CD8-positive, alpha-beta memory T cell (primary cell): ENCODE results near the gene PRDM16. TPM values are rescaled to one million over a fixed set of nuclear protein-coding genes. Genes with fewer than 3 reads are reported as not detected.

Experiments used
- CTCF ChIA-PET: fragments of 350-600 bp; sonication (Branson Sonifier 250); formaldehyde crosslinking; loops from one replicate; lab custom pipeline; 2021; ENCODE audit warnings: antibody characterized with exemption; lab: Charles Lee
- POLR2A ChIA-PET: fragments of 350-600 bp; sonication (Branson Sonifier 250); formaldehyde crosslinking; loops from one replicate; lab custom pipeline; 2021; ENCODE audit warnings: antibody characterized with exemption; lab: Charles Lee
- DNase-seq, 5 donors: peaks; one replicate each; pipeline versions ENCODE4 v3.0.0 to v3.0.0-alpha.2; 2020 to 2022; ENCODE audit warnings: mixed read lengths in 1 of 5
- H3K27ac ChIP-seq: one replicate; pipeline ENCODE4 v1.7.0; 2013; ENCODE audit warnings: low read depth, mild to moderate bottlenecking, low read length, moderate library complexity
- H3K27me3 ChIP-seq: 2 replicates; pipeline ENCODE4 v1.7.0; 2013; ENCODE audit warnings: low read length, mild to moderate bottlenecking; ENCODE audit not compliant: insufficient read depth, poor library complexity, severe bottlenecking
- H3K36me3 ChIP-seq: 2 replicates; pipeline ENCODE4 v1.7.0; 2013; ENCODE audit warnings: mild to moderate bottlenecking, low read length, moderate library complexity; ENCODE audit not compliant: insufficient read depth
- H3K4me1 ChIP-seq: 2 replicates; pipeline ENCODE4 v1.7.0; 2013; ENCODE audit warnings: mild to moderate bottlenecking, low read length, moderate library complexity; ENCODE audit not compliant: insufficient read depth
- H3K4me3 ChIP-seq: 2 replicates; pipeline ENCODE4 v1.7.0; 2013; ENCODE audit warnings: mild to moderate bottlenecking, low read length
- H3K9me3 ChIP-seq: 2 replicates; pipeline ENCODE4 v1.7.0; 2013; ENCODE audit warnings: mild to moderate bottlenecking, low read length
- H3K27ac Mint-ChIP-seq, 8 donors: one replicate each; pipeline ENCODE4 v1.8.0; 2020 to 2021; ENCODE audit warnings: mixed read lengths in 8 of 8, mild to moderate bottlenecking in 6 of 8, inconsistent platforms in 3 of 8, moderate library complexity in 3 of 8
- H3K27me3 Mint-ChIP-seq, 2 donors: one replicate each; pipeline ENCODE4 v1.8.0; 2020 to 2021; ENCODE audit warnings: mixed read lengths in 2 of 2, mild to moderate bottlenecking in 1 of 2, moderate library complexity in 1 of 2
- H3K36me3 Mint-ChIP-seq, 3 donors: one replicate each; pipeline ENCODE4 v1.8.0; 2020 to 2021; ENCODE audit warnings: mixed read lengths in 3 of 3, inconsistent platforms in 1 of 3, mild to moderate bottlenecking in 1 of 3
- H3K4me1 Mint-ChIP-seq, 3 donors: one replicate each; pipeline ENCODE4 v1.8.0; 2020 to 2021; ENCODE audit warnings: mixed read lengths in 3 of 3, inconsistent platforms in 1 of 3, mild to moderate bottlenecking in 1 of 3
- H3K4me3 Mint-ChIP-seq, 7 donors: one replicate each; pipeline ENCODE4 v1.8.0; 2020 to 2021; ENCODE audit warnings: mixed read lengths in 7 of 7, mild to moderate bottlenecking in 6 of 7, moderate library complexity in 4 of 7, inconsistent platforms in 2 of 7
- H3K9me3 Mint-ChIP-seq, 5 donors: one replicate each; pipeline ENCODE4 v1.8.0; 2020 to 2022; ENCODE audit warnings: mixed read lengths in 5 of 5, mild to moderate bottlenecking in 3 of 5, moderate library complexity in 2 of 5, inconsistent platforms in 1 of 5
- polyA plus RNA-seq: library from polyadenylated mRNA; unstranded; fragments of 300-500 nt; fragmentation: Illumina TruSeq; gene quantifications from one replicate; pipeline ENCODE4 v1.2.3, GENCODE V29; 2021
- total RNA-seq, 2 experiments: library from RNA; stranded (reverse); gene quantifications; one replicate each; pipeline ENCODE4 v1.2.3, GENCODE V29; 2021

Gene PRDM16
- total and polyA plus RNA-seq, 3 experiments from 2014 or later, result not detected

GRCh38 chr1:3413975-3414710, 345.1 kb downstream of the PRDM16 start:
- CTCF ChIA-PET, result no interaction called here
- Mint-ChIP-seq H3K4me3 (no peak overlapping the region), H3K9me3 (peaks cover 0 to 6% (median 2%) of the 10 kb centered on the region in 5 donors), H3K36me3 (no peaks in the 10 kb centered on the region), H3K27me3 (peaks cover 0 to 3% of the 10 kb centered on the region in 2 donors), H3K4me1 (no peaks in the 10 kb centered on the region), H3K27ac (no peak overlapping the region)
- no peaks in the 10 kb centered on the region for H3K36me3 ChIP-seq
- no peaks in the 10 kb centered on the region for H3K27me3 ChIP-seq
- no peaks in the 10 kb centered on the region for H3K9me3 ChIP-seq
- POLR2A ChIA-PET, result no interaction called here
- no peak overlapping the region for H3K4me3 ChIP-seq
- DNase-seq, result no peak
- H3K4me1 ChIP-seq, result no peaks in the 10 kb centered on the region
- H3K27ac ChIP-seq, result no peak overlapping the region

GRCh38 chr1:3415260-3416090, 346.5 kb downstream of the PRDM16 start:
- no peaks in the 10 kb centered on the region for H3K4me1 Mint-ChIP-seq

GRCh38 chr1:3417082-3417739, 348.2 kb downstream of the PRDM16 start:
- ChIA-PET CTCF (no interaction called here), POLR2A (no interaction called here)
- H3K9me3 Mint-ChIP-seq, result peaks cover 0 to 6% (median 2%) of the 10 kb centered on the region in 5 donors
- Histone ChIP-seq H3K4me3 (no peak overlapping the region), H3K36me3 (no peaks in the 10 kb centered on the region), H3K27ac (no peak overlapping the region), H3K9me3 (no peaks in the 10 kb centered on the region), H3K27me3 (no peaks in the 10 kb centered on the region), H3K4me1 (no peaks in the 10 kb centered on the region)
- peaks cover 6 to 14% of the 10 kb centered on the region in 2 donors for H3K27me3 Mint-ChIP-seq
- no peak overlapping the region for H3K4me3 Mint-ChIP-seq
- no peaks in the 10 kb centered on the region for H3K36me3 Mint-ChIP-seq
- DNase-seq, result no peak
- no peak overlapping the region for H3K27ac Mint-ChIP-seq
- H3K4me1 Mint-ChIP-seq, result no peaks in the 10 kb centered on the region

More at GRCh38 chr1:3415260-3416090, 346.5 kb downstream of the PRDM16 start:
- Histone ChIP-seq H3K36me3 (no peaks in the 10 kb centered on the region), H3K9me3 (no peaks in the 10 kb centered on the region), H3K4me3 (no peak overlapping the region), H3K4me1 (no peaks in the 10 kb centered on the region), H3K27ac (no peak overlapping the region), H3K27me3 (no peaks in the 10 kb centered on the region)
- DNase-seq, result no peak
- Mint-ChIP-seq H3K4me3 (no peak overlapping the region), H3K27ac (no peak overlapping the region), H3K27me3 (peaks cover 2 to 3% of the 10 kb centered on the region in 2 donors), H3K9me3 (peaks cover 0 to 6% (median 2%) of the 10 kb centered on the region in 5 donors), H3K36me3 (no peaks in the 10 kb centered on the region)
- CTCF ChIA-PET, result no interaction called here
- POLR2A ChIA-PET, result no interaction called here

GRCh38 chr1:3417934-3418333, 348.9 kb downstream of the PRDM16 start:
- Histone ChIP-seq H3K27me3 (no peaks in the 10 kb centered on the region), H3K36me3 (no peaks in the 10 kb centered on the region), H3K27ac (no peak overlapping the region), H3K4me3 (no peak overlapping the region), H3K4me1 (no peaks in the 10 kb centered on the region), H3K9me3 (no peaks in the 10 kb centered on the region)
- DNase-seq, result no peak
- ChIA-PET CTCF (no interaction called here), POLR2A (no interaction called here)
- H3K36me3 Mint-ChIP-seq, result no peaks in the 10 kb centered on the region
- H3K4me1 Mint-ChIP-seq, result no peaks in the 10 kb centered on the region
- H3K9me3 Mint-ChIP-seq, result peaks cover 0 to 6% (median 2%) of the 10 kb centered on the region in 5 donors
- H3K27me3 Mint-ChIP-seq, result peaks cover 7 to 15% of the 10 kb centered on the region in 2 donors
- H3K4me3 Mint-ChIP-seq, result no peak overlapping the region
- no peak overlapping the region for H3K27ac Mint-ChIP-seq

GRCh38 chr1:3418600-3418999, 349.6 kb downstream of the PRDM16 start:
- Mint-ChIP-seq H3K27ac (no peak overlapping the region), H3K27me3 (peaks cover 9 to 15% of the 10 kb centered on the region in 2 donors), H3K9me3 (peaks cover 0 to 6% (median 2%) of the 10 kb centered on the region in 5 donors), H3K36me3 (no peaks in the 10 kb centered on the region), H3K4me3 (no peak overlapping the region), H3K4me1 (no peaks in the 10 kb centered on the region)
- no peaks in the 10 kb centered on the region for H3K27me3 ChIP-seq
- H3K4me3 ChIP-seq, result no peak overlapping the region
- H3K36me3 ChIP-seq, result no peaks in the 10 kb centered on the region
- ChIA-PET CTCF (no interaction called here), POLR2A (no interaction called here)
- no peak overlapping the region for H3K27ac ChIP-seq
- no peaks in the 10 kb centered on the region for H3K4me1 ChIP-seq
- no peaks in the 10 kb centered on the region for H3K9me3 ChIP-seq
- no peak for DNase-seq

GRCh38 chr1:3419415-3420204, 350.6 kb downstream of the PRDM16 start:
- ChIA-PET CTCF (no interaction called here), POLR2A (no interaction called here)
- Mint-ChIP-seq H3K4me3 (peak overlapping the region in 1 of 7 donors; percentile 36), H3K9me3 (peaks cover 0 to 6% (median 2%) of the 10 kb centered on the region in 5 donors), H3K36me3 (no peaks in the 10 kb centered on the region), H3K4me1 (no peaks in the 10 kb centered on the region), H3K27ac (no peak overlapping the region), H3K27me3 (peaks cover 9 to 18% of the 10 kb centered on the region in 2 donors)
- no peaks in the 10 kb centered on the region for H3K36me3 ChIP-seq
- H3K27ac ChIP-seq, result no peak overlapping the region
- no peaks in the 10 kb centered on the region for H3K9me3 ChIP-seq
- no peaks in the 10 kb centered on the region for H3K4me1 ChIP-seq
- no peak for DNase-seq
- H3K4me3 ChIP-seq, result no peak overlapping the region
- H3K27me3 ChIP-seq, result no peaks in the 10 kb centered on the region

- ChIA-PET CTCF (no interaction called here), POLR2A (no interaction called here)
- DNase-seq, result no peak
- H3K9me3 ChIP-seq, result no peaks in the 10 kb centered on the region
- Mint-ChIP-seq H3K4me1 (no peaks in the 10 kb centered on the region), H3K27ac (no peak overlapping the region), H3K9me3 (peaks cover 0 to 6% (median 2%) of the 10 kb centered on the region in 5 donors), H3K4me3 (peak overlapping the region in 1 of 7 donors; percentile 36), H3K27me3 (peaks cover 9 to 18% of the 10 kb centered on the region in 2 donors), H3K36me3 (no peaks in the 10 kb centered on the region)
- H3K27me3 ChIP-seq, result no peaks in the 10 kb centered on the region
- no peak overlapping the region for H3K27ac ChIP-seq
- no peaks in the 10 kb centered on the region for H3K36me3 ChIP-seq
- H3K4me1 ChIP-seq, result no peaks in the 10 kb centered on the region
- no peak overlapping the region for H3K4me3 ChIP-seq
These were observed 351.4 kb downstream of the PRDM16 start for GRCh38 chr1:3420218-3420951.
